Measurements from ENCODE around the gene NRG2. TPM values are rescaled to one million over a fixed set of nuclear protein-coding genes. Genes with fewer than 3 reads are reported as not detected.

NRG2 gene
- total and polyA plus RNA-seq, 2 experiments from 2014 or later = 0.05 TPM; not detected in 1

- Histone ChIP-seq H3K9me2 (ENCODE audit: insufficient read depth) (no peaks in the 10 kb centered on the region), H3K36me3 (ENCODE audit: low read depth) (no peaks in the 10 kb centered on the region), H3K9me3 (ENCODE audit: low read depth) (no peaks in the 10 kb centered on the region), H3K4me3 (no peak overlapping the region), H3F3A (ENCODE audit: insufficient read depth) (peaks cover 2% of the 10 kb centered on the region; the same call in 1 of the 2 replicates), H3K9ac (no peak overlapping the region), H4K20me1 (ENCODE audit: insufficient read depth) (no peaks in the 10 kb centered on the region), H3K4me1 (ENCODE audit: insufficient read depth) (no peaks in the 10 kb centered on the region), H2AFZ (no peak overlapping the region), H3K79me2 (ENCODE audit: insufficient read depth) (no peaks in the 10 kb centered on the region), H3K4me2 (ENCODE audit: unreplicated experiment) (no peak overlapping the region), H3K27ac (no peak overlapping the region), H3K27me3 (replicated peaks; ENCODE audit: insufficient read depth) (peaks cover 18% of the 10 kb centered on the region)
- TF ChIP-seq EZH2phosphoT487 (IDR thresholded peaks at IDR 0.05; ENCODE audit: insufficient read depth, low read depth) (no peak), EZH2 (IDR thresholded peaks at IDR 0.05; ENCODE audit: insufficient read depth, poor library complexity, severe bottlenecking) (no peak)
- in situ Hi-C loops (cut with MboI) = no loop called here
- WGBS, 2 experiments (ENCODE audit: low coverage in 1 of 2, low lambda C conversion rate in 2 of 2, missing lambda C conversion rate in 2 of 2) = 21 to 29% methylated on average over 5 of the region's 5 CpGs
- no peak for DNase-seq
Observed at GRCh38 chr5:139843991-139844390, 199.1 kb downstream of the NRG2 start.

- H4K20me1 ChIP-seq (ENCODE audit: insufficient read depth) = no peaks in the 10 kb centered on the region
- no peaks in the 10 kb centered on the region for H3K9me2 ChIP-seq (ENCODE audit: insufficient read depth)
- no peaks in the 10 kb centered on the region for H3F3A ChIP-seq (ENCODE audit: insufficient read depth)
- H3K4me3 ChIP-seq = no peak overlapping the region
- H3K79me2 ChIP-seq (ENCODE audit: insufficient read depth) = no peaks in the 10 kb centered on the region
- no peak overlapping the region for H3K9ac ChIP-seq
- H3K36me3 ChIP-seq (ENCODE audit: low read depth) = no peaks in the 10 kb centered on the region
- H2AFZ ChIP-seq = no peak overlapping the region
- H3K27ac ChIP-seq = no peak overlapping the region
- in situ Hi-C loops (cut with MboI) = no loop called here
- TF ChIP-seq EZH2phosphoT487 (IDR thresholded peaks at IDR 0.05; ENCODE audit: insufficient read depth, low read depth) (no peak), EZH2 (IDR thresholded peaks at IDR 0.05; ENCODE audit: insufficient read depth, poor library complexity, severe bottlenecking) (no peak)
- peaks cover 17% of the 10 kb centered on the region for H3K27me3 ChIP-seq (replicated peaks; ENCODE audit: insufficient read depth)
- H3K4me2 ChIP-seq (ENCODE audit: unreplicated experiment) = no peak overlapping the region
- no peaks in the 10 kb centered on the region for H3K4me1 ChIP-seq (ENCODE audit: insufficient read depth)
- DNase-seq = no peak
- H3K9me3 ChIP-seq (ENCODE audit: low read depth) = no peaks in the 10 kb centered on the region
- 79 to 83% methylated on average over 7 of the region's 7 CpGs for WGBS, 2 experiments (ENCODE audit: low coverage in 1 of 2, low lambda C conversion rate in 2 of 2, missing lambda C conversion rate in 2 of 2)
Observed at GRCh38 chr5:139842321-139842720, 200.8 kb downstream of the NRG2 start.

GRCh38 chr5:139841549-139841948 is 201.6 kb downstream of the NRG2 start:
- no peaks in the 10 kb centered on the region for H3F3A ChIP-seq (ENCODE audit: insufficient read depth)
- H3K9me3 ChIP-seq (ENCODE audit: low read depth) = no peaks in the 10 kb centered on the region
- no peak overlapping the region for H3K4me3 ChIP-seq
- no peaks in the 10 kb centered on the region for H3K36me3 ChIP-seq (ENCODE audit: low read depth)
- no peak overlapping the region for H2AFZ ChIP-seq
- H3K79me2 ChIP-seq (ENCODE audit: insufficient read depth) = no peaks in the 10 kb centered on the region
- no peak for DNase-seq
- H4K20me1 ChIP-seq (ENCODE audit: insufficient read depth) = no peaks in the 10 kb centered on the region
- no peaks in the 10 kb centered on the region for H3K4me1 ChIP-seq (ENCODE audit: insufficient read depth)
- no peak overlapping the region for H3K4me2 ChIP-seq (ENCODE audit: unreplicated experiment)
- H3K27me3 ChIP-seq (replicated peaks; ENCODE audit: insufficient read depth) = peaks cover 9% of the 10 kb centered on the region
- in situ Hi-C loops (cut with MboI) = no loop called here
- WGBS, 2 experiments (ENCODE audit: low coverage in 1 of 2, low lambda C conversion rate in 2 of 2, missing lambda C conversion rate in 2 of 2) = 63 to 68% methylated on average over 4 of the region's 4 CpGs
- H3K27ac ChIP-seq = no peak overlapping the region
- no peak for TF ChIP-seq EZH2phosphoT487 (IDR thresholded peaks at IDR 0.05; ENCODE audit: insufficient read depth, low read depth)
- TF ChIP-seq EZH2 (IDR thresholded peaks at IDR 0.05; ENCODE audit: insufficient read depth, poor library complexity, severe bottlenecking) = no peak
- no peak overlapping the region for H3K9ac ChIP-seq
- no peaks in the 10 kb centered on the region for H3K9me2 ChIP-seq (ENCODE audit: insufficient read depth)

- no peaks in the 10 kb centered on the region for H3K9me2 ChIP-seq (ENCODE audit: insufficient read depth)
- H3K27me3 ChIP-seq (replicated peaks; ENCODE audit: insufficient read depth) = peaks cover 3% of the 10 kb centered on the region; the same call in 1 of the 2 replicates
- no peak overlapping the region for H3K4me3 ChIP-seq
- TF ChIP-seq EZH2phosphoT487 (IDR thresholded peaks at IDR 0.05; ENCODE audit: insufficient read depth, low read depth) (no peak), EZH2 (IDR thresholded peaks at IDR 0.05; ENCODE audit: insufficient read depth, poor library complexity, severe bottlenecking) (no peak)
- no peaks in the 10 kb centered on the region for H3K79me2 ChIP-seq (ENCODE audit: insufficient read depth)
- no peak overlapping the region for H3K9ac ChIP-seq
- H2AFZ ChIP-seq = no peak overlapping the region
- H3K9me3 ChIP-seq (ENCODE audit: low read depth) = no peaks in the 10 kb centered on the region
- H3F3A ChIP-seq (ENCODE audit: insufficient read depth) = no peaks in the 10 kb centered on the region
- H3K36me3 ChIP-seq (ENCODE audit: low read depth) = no peaks in the 10 kb centered on the region
- in situ Hi-C loops (cut with MboI) = no loop called here
- H4K20me1 ChIP-seq (ENCODE audit: insufficient read depth) = no peaks in the 10 kb centered on the region
- DNase-seq = no peak
- no peaks in the 10 kb centered on the region for H3K4me1 ChIP-seq (ENCODE audit: insufficient read depth)
- no peak overlapping the region for H3K4me2 ChIP-seq (ENCODE audit: unreplicated experiment)
- 62 to 65% methylated on average over 8 of the region's 8 CpGs for WGBS, 2 experiments (ENCODE audit: low coverage in 1 of 2, low lambda C conversion rate in 2 of 2, missing lambda C conversion rate in 2 of 2)
- H3K27ac ChIP-seq = no peak overlapping the region
Observed at GRCh38 chr5:139839918-139840317, 203.2 kb downstream of the NRG2 start.
